ENCODE measurements around the gene CDKN1A. TPM values are rescaled to one million over a fixed set of nuclear protein-coding genes. Genes with fewer than 3 reads are reported as not detected.

The CDKN1A gene
- 100 to 1,000 TPM; 110 to 346 (median 260) TPM for total RNA-seq

- Histone ChIP-seq H3K27ac (peak within 1 kb of the TSS; percentile 99 to 100 (median 100)), H3K27me3 (no peaks in the 10 kb centered on the region), H3K9me3 (no peaks in the 10 kb centered on the region), H3K36me3 (peaks cover 0 to 9% of the 10 kb centered on the region in 2 donors), H3K4me3 (peak within 1 kb of the TSS; percentile 91 to 97 (median 93)), H3K4me1 (peaks cover 26 to 37% of the 10 kb centered on the region in 2 donors)
- DNase-seq (peak; percentile 86 to 94), ATAC-seq (peak; percentile 38 to 61)
- in situ Hi-C loops (cut with MboI; ENCODE audit: low sequenced_read_pairs in 4 of 4) (loop anchor here in 1 of 4 donors (25.0 kb wide), 1 partner anchor 241 kb away; the partner anchor contains the start of genes KCTD20 and PXT1), intact Hi-C loops (cut with DNase I; ENCODE audit: low total_unique reads) (loop anchor here (1.0 to 5.0 kb wide), 5 partner anchors 11 to 319 kb away; partner anchors contain the start of genes KCTD20, PXT1 and SRSF3)
- TF ChIP-seq POLR2A (IDR thresholded peaks at IDR 0.05): peak; percentile 99 to 100
- TF ChIP-seq, protein P1, sequence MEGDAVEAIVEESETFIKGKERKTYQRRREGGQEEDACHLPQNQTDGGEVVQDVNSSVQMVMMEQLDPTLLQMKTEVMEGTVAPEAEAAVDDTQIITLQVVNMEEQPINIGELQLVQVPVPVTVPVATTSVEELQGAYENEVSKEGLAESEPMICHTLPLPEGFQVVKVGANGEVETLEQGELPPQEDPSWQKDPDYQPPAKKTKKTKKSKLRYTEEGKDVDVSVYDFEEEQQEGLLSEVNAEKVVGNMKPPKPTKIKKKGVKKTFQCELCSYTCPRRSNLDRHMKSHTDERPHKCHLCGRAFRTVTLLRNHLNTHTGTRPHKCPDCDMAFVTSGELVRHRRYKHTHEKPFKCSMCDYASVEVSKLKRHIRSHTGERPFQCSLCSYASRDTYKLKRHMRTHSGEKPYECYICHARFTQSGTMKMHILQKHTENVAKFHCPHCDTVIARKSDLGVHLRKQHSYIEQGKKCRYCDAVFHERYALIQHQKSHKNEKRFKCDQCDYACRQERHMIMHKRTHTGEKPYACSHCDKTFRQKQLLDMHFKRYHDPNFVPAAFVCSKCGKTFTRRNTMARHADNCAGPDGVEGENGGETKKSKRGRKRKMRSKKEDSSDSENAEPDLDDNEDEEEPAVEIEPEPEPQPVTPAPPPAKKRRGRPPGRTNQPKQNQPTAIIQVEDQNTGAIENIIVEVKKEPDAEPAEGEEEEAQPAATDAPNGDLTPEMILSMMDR (IDR thresholded peaks at IDR 0.05 in 4 of 5, conservative IDR thresholded peaks at IDR 0.05 in 1 of 5): peak in 3 of 5 experiments; percentile 21 to 45 (median 28)
Observed at GRCh38 chr6:36678488-36679042, at the start of gene CDKN1A. Gene CDKN1A, plus strand, starts transcription at chr6:36678714. Its CDS starts 5,388 bp downstream, at chr6:36684102.

GRCh38 chr6:36629784-36630183, 48.7 kb upstream of the CDKN1A start:
- Histone ChIP-seq H3K4me3 (no peak overlapping the region), H3K36me3 (no peaks in the 10 kb centered on the region), H3K27me3 (no peaks in the 10 kb centered on the region), H3K9me3 (no peaks in the 10 kb centered on the region), H3K4me1 (peaks cover 13 to 20% of the 10 kb centered on the region in 2 donors), H3K27ac (peak overlapping the region in 3 of 4 donors; percentile 52 to 76 (median 65))
- TF ChIP-seq POLR2A (IDR thresholded peaks at IDR 0.05): no peak
- TF ChIP-seq, protein P1 (IDR thresholded peaks at IDR 0.05 in 4 of 5, conservative IDR thresholded peaks at IDR 0.05 in 1 of 5): no peak
- in situ Hi-C loops (cut with MboI; ENCODE audit: low sequenced_read_pairs in 4 of 4): loop anchor here in 2 of 4 donors (10.0 kb wide), 2 partner anchors 55 to 125 kb away; no protein-coding TSS in a partner anchor
- ATAC-seq (no peak), DNase-seq (no peak)
- intact Hi-C loops (cut with DNase I; ENCODE audit: low total_unique reads): no loop called here

- intact Hi-C loops (cut with DNase I; ENCODE audit: low total_unique reads) (no loop called here), in situ Hi-C loops (cut with MboI; ENCODE audit: low sequenced_read_pairs in 4 of 4) (no loop called here)
- Histone ChIP-seq H3K9me3 (no peaks in the 10 kb centered on the region), H3K27me3 (no peaks in the 10 kb centered on the region), H3K4me3 (no peak overlapping the region), H3K36me3 (no peaks in the 10 kb centered on the region), H3K4me1 (peaks cover 13 to 18% of the 10 kb centered on the region in 2 donors), H3K27ac (no peak overlapping the region)
- no peak for ATAC-seq
- no peak for DNase-seq
- TF ChIP-seq POLR2A (IDR thresholded peaks at IDR 0.05): no peak
- TF ChIP-seq, protein P1 (IDR thresholded peaks at IDR 0.05 in 4 of 5, conservative IDR thresholded peaks at IDR 0.05 in 1 of 5): no peak
Observed at GRCh38 chr6:36631326-36632011, 47.0 kb upstream of the CDKN1A start.

DNA sequence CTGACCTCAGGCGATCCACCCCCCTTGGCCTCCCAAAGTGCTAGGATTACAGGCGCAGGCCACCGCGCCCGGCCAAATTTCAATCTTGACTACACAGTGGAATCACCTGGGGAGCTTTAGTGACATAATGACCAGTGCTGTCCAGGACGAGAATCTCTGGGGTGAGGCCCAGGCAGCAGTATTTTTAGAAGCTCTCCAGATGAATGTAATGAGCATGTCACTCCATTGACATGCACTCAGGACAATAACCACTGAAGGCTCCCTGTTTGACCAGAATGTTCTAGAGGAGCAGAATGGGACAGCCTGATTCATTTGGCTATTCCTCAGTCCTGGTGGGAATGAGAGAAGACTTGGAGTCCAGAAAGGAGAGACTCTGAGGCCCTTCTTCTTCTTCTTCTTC, 45.1 kb upstream of the CDKN1A start:
- DNase-seq (peak in 1 of 2 donors; percentile 37), ATAC-seq (peak; percentile 81 to 85)
- Histone ChIP-seq H3K4me3 (no peak overlapping the region), H3K4me1 (peaks cover 7 to 11% of the 10 kb centered on the region in 2 donors), H3K36me3 (no peaks in the 10 kb centered on the region), H3K27me3 (no peaks in the 10 kb centered on the region), H3K9me3 (no peaks in the 10 kb centered on the region), H3K27ac (peak overlapping the region; percentile 1 to 52 (median 24))
- intact Hi-C loops (cut with DNase I; ENCODE audit: low total_unique reads) (no loop called here), in situ Hi-C loops (cut with MboI; ENCODE audit: low sequenced_read_pairs in 4 of 4) (no loop called here)
- TF ChIP-seq, protein P1 (IDR thresholded peaks at IDR 0.05 in 4 of 5, conservative IDR thresholded peaks at IDR 0.05 in 1 of 5): no peak
- TF ChIP-seq POLR2A (IDR thresholded peaks at IDR 0.05): no peak
